SH-SY5Y (cell line): ENCODE measurements around the gene SCGB1D2.

Experiments
- GATA2 ChIP-seq: IDR thresholded peaks from 2 replicates; pipeline ENCODE4 v1.6.1; 2011; ENCODE audit warnings: mild to moderate bottlenecking, low read depth, low read length
- GATA3 ChIP-seq: IDR thresholded peaks from 2 replicates; pipeline ENCODE4 v1.6.1; 2011; ENCODE audit warnings: low read depth, mild to moderate bottlenecking, low read length, moderate library complexity

DNA sequence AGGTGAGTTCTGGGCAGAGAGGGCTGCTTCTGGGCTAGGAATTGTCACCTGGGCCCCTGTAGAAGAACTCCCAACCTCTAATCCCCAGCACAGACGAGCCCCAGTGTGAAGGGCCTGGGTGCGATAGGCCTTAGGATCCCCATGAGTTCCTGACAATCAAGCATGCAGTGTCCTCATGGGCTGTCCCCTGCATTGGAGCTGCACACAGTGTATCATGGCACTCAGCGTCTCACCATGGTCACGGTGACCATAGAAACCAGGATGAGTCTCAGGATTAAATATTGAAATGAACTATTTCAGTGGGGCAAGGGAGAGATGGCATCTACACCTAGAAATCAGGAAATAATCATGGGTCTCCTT is 33.3 kb upstream of the SCGB1D2 start:
- TF ChIP-seq GATA3 (no peak), GATA2 (no peak)
